Measurements from ENCODE around the gene SLC45A1. TPM values are rescaled to one million over a fixed set of nuclear protein-coding genes. Genes with fewer than 3 reads are reported as not detected.

Gene SLC45A1
- total RNA-seq, 1 donor from 2014 or later: 0.79 TPM

- Histone ChIP-seq H3K4me3 (ENCODE audit: low read depth, low read length) (no peak overlapping the region), H3K36me3 (ENCODE audit: control insufficient read depth, insufficient read depth, low read length) (no peaks in the 10 kb centered on the region), H3K27me3 (ENCODE audit: control insufficient read depth, insufficient read depth, low read length) (no peaks in the 10 kb centered on the region)
- DNase-seq (ENCODE audit: low read depth): no peak
- TF ChIP-seq, protein P1, sequence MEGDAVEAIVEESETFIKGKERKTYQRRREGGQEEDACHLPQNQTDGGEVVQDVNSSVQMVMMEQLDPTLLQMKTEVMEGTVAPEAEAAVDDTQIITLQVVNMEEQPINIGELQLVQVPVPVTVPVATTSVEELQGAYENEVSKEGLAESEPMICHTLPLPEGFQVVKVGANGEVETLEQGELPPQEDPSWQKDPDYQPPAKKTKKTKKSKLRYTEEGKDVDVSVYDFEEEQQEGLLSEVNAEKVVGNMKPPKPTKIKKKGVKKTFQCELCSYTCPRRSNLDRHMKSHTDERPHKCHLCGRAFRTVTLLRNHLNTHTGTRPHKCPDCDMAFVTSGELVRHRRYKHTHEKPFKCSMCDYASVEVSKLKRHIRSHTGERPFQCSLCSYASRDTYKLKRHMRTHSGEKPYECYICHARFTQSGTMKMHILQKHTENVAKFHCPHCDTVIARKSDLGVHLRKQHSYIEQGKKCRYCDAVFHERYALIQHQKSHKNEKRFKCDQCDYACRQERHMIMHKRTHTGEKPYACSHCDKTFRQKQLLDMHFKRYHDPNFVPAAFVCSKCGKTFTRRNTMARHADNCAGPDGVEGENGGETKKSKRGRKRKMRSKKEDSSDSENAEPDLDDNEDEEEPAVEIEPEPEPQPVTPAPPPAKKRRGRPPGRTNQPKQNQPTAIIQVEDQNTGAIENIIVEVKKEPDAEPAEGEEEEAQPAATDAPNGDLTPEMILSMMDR (IDR thresholded peaks at IDR 0.05; ENCODE audit: insufficient read depth, low read length, poor library complexity, severe bottlenecking): no peak
These were observed 16.4 kb downstream of the SLC45A1 start for GRCh38 chr1:8334106-8334851.

DNA sequence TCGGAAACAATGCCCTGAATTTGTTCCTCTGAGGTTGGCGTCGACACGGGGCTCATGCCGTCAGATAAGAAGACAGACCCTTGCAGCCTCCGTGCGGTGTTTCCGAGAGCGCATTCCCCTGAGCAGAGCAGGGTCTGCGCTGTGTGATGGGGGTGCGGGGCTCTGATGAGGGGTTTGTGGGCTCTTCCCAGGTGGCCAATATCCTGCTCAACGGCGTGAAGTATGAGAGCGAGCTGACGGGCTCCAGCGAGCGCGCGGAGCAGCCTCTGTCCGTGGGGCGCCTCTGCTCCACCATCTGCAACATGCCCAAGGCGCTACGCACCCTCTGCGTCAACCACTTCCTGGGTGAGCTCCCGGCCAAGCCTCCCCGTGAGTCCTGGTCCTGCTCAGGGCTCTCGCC, 17.3 kb downstream of the SLC45A1 start:
- TF ChIP-seq, protein P1 (IDR thresholded peaks at IDR 0.05; ENCODE audit: insufficient read depth, low read length, poor library complexity, severe bottlenecking): no peak
- H3K27me3 ChIP-seq (ENCODE audit: control insufficient read depth, insufficient read depth, low read length): no peaks in the 10 kb centered on the region
- no peak for DNase-seq (ENCODE audit: low read depth)
- H3K4me3 ChIP-seq (ENCODE audit: low read depth, low read length): no peak overlapping the region
- H3K36me3 ChIP-seq (ENCODE audit: control insufficient read depth, insufficient read depth, low read length): no peaks in the 10 kb centered on the region

DNA sequence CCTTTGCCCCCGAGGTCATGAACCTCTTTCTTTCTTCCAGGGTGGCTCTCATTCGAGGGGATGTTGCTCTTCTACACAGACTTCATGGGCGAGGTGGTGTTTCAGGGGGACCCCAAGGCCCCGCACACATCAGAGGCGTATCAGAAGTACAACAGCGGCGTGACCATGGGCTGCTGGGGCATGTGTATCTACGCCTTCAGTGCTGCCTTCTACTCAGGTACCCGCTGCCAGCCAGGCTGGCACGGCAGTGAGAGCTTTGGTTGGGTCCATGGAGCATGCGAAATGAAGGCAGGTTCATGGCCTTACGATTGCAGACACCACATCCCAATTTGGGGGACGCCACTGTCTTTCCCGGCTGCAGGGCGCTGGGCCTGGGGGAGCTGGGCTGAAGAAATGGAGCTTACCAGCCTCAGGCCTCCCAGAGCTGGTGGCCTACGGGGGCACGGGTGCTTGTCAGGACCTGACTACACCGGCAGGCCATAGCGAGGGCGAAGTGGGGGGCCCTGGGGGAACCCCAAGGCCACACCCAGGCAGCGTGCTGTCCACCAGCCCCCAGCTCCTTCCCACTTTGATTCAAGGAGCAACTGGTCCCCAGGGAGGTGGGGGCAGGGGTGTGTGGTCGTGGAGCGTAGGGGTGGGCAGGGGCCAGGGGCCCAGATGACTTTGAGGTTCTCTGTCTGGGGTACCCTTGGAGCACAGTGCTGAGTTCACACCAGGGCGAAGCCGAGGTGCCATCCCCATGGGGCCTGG, 20.0 kb downstream of the SLC45A1 start:
- H3K27me3 ChIP-seq (ENCODE audit: control insufficient read depth, insufficient read depth, low read length): no peaks in the 10 kb centered on the region
- DNase-seq (ENCODE audit: low read depth): no peak
- TF ChIP-seq, protein P1 (IDR thresholded peaks at IDR 0.05; ENCODE audit: insufficient read depth, low read length, poor library complexity, severe bottlenecking): no peak
- no peaks in the 10 kb centered on the region for H3K36me3 ChIP-seq (ENCODE audit: control insufficient read depth, insufficient read depth, low read length)
- H3K4me3 ChIP-seq (ENCODE audit: low read depth, low read length): no peak overlapping the region

DNA sequence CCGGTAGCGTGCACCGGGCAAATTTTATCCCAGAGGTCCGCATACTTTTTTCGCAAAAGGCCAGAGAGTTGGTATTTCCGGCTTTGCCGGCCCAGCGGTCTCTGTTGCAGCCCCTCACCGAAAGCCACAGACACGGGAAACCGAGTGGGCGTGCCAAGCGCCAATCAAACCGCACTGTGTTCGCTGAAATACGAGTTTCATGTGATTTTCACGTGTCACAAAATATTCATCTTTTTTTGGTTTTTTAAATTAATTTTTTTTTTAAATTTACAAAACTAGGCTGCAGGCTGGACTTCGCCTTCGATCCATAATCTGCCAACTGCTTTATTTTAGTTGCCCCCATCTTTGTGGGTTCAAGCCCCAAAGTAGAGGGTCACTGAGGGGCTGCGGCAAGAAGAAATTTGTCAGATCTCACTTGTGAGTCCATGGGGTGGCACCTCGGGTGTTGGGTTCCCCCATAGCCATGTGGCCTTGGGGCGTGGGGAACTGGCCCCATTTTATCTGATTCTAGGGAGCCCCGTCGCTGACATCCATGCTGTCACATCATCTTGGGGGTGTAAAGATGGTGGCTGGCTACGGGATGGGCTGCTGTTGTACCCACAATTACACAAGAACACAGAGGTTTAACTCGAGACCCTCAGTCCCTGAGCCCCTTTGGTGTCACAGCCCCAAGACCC, 20.8 kb downstream of the SLC45A1 start:
- Histone ChIP-seq H3K4me3 (ENCODE audit: low read depth, low read length) (no peak overlapping the region), H3K36me3 (ENCODE audit: control insufficient read depth, insufficient read depth, low read length) (no peaks in the 10 kb centered on the region), H3K27me3 (ENCODE audit: control insufficient read depth, insufficient read depth, low read length) (no peaks in the 10 kb centered on the region)
- TF ChIP-seq, protein P1 (IDR thresholded peaks at IDR 0.05; ENCODE audit: insufficient read depth, low read length, poor library complexity, severe bottlenecking): no peak
- no peak for DNase-seq (ENCODE audit: low read depth)

DNA sequence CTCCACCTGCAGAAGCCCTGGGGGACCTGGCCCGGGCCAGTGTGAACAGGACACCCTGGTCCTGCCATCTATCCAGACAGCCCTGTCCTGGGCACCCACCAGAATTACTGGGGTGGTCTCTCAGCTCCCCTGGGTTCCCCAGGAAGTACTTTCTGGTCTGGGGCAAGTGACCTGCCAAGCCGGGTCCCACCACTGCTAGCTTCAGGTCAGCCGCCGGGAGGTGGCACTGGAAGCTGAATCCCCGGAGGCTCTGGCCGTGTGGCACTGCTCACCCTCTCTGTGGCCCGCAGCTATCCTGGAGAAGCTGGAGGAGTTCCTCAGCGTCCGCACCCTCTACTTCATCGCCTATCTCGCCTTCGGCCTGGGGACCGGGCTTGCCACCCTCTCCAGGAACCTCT, 21.3 kb downstream of the SLC45A1 start:
- no peak for DNase-seq (ENCODE audit: low read depth)

More for the DNA sequence above, 21.3 kb downstream of the SLC45A1 start:
- Histone ChIP-seq H3K27me3 (ENCODE audit: control insufficient read depth, insufficient read depth, low read length) (no peaks in the 10 kb centered on the region), H3K36me3 (ENCODE audit: control insufficient read depth, insufficient read depth, low read length) (no peaks in the 10 kb centered on the region), H3K4me3 (ENCODE audit: low read depth, low read length) (no peak overlapping the region)
- TF ChIP-seq, protein P1 (IDR thresholded peaks at IDR 0.05; ENCODE audit: insufficient read depth, low read length, poor library complexity, severe bottlenecking): no peak
